Fibroblast of the aortic adventitia (primary cell): ENCODE measurements around the gene SLC29A3. TPM values are rescaled to one million over a fixed set of nuclear protein-coding genes. Genes with fewer than 3 reads are reported as not detected.

Source experiments
- DNase-seq: peaks from one replicate; pipeline ENCODE4 v3.0.0-alpha.2; 2010; ENCODE audit warnings: low read depth
- H3K4me3 ChIP-seq: 2 replicates; pipeline ENCODE4 v1.5.1; 2011; ENCODE audit warnings: low read depth, mild to moderate bottlenecking, control low read depth, low read length, moderate library complexity
- total RNA-seq: library from RNA; depleted of rRNA; stranded (reverse); fragments of >200 nt; gene quantifications from 2 replicates; pipeline ENCODE4 v1.2.3, GENCODE V29; 2012; ENCODE audit warnings: low replicate concordance
- TF ChIP-seq, protein P1 (sequence below): IDR thresholded peaks from 2 replicates; pipeline ENCODE4 v1.5.1; 2011; ENCODE audit warnings: mild to moderate bottlenecking, low read length, control low read depth, inconsistent platforms; ENCODE audit not compliant: insufficient read depth

The SLC29A3 gene
- total RNA-seq, 1 donor: 1.2 TPM

DNA sequence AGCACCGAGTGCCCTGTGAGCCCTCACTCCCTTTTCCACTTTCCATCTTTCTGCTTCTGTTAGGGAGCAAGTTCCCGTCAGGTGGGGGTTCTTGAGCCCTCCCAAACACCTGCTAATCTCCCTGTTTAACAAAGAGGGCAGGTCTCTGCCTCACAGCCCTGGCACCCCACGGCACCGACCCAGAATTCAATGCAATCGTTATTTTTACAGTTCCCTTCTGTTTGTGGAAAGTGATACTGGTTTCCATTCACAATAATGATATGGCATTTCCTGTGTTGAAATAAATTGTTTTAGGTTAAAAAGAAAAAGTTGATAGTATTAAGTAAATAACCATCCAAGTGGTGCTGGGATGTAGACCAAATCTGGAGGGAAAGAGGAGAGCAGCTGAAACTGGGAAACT lies 38.8 kb upstream of the SLC29A3 start:
- TF ChIP-seq, protein P1, sequence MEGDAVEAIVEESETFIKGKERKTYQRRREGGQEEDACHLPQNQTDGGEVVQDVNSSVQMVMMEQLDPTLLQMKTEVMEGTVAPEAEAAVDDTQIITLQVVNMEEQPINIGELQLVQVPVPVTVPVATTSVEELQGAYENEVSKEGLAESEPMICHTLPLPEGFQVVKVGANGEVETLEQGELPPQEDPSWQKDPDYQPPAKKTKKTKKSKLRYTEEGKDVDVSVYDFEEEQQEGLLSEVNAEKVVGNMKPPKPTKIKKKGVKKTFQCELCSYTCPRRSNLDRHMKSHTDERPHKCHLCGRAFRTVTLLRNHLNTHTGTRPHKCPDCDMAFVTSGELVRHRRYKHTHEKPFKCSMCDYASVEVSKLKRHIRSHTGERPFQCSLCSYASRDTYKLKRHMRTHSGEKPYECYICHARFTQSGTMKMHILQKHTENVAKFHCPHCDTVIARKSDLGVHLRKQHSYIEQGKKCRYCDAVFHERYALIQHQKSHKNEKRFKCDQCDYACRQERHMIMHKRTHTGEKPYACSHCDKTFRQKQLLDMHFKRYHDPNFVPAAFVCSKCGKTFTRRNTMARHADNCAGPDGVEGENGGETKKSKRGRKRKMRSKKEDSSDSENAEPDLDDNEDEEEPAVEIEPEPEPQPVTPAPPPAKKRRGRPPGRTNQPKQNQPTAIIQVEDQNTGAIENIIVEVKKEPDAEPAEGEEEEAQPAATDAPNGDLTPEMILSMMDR: no peak
- DNase-seq: no peak

DNA sequence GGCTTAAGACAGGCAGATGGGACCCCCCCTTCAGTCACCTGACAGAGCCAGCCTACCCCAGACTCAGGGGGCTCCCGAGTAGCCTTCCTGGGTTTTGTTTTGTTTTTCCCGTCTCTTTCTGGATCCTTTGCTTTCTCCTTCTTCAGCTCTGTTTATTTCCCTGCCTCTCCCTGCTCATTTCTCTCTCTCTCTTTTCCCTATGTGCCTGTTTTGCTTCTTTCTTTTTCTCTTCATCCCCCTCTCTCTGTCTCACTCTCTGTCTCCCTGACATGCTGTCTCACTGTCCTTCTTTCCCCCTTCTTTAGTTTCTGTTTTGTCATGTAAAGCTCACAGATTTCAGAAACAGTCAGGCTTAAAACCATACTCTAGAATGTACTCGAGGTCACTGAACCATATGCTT lies 38.2 kb upstream of the SLC29A3 start:
- TF ChIP-seq, protein P1: no peak
- DNase-seq: no peak
- H3K4me3 ChIP-seq: no peak overlapping the region

More for the DNA sequence above, 38.8 kb upstream of the SLC29A3 start:
- H3K4me3 ChIP-seq: no peak overlapping the region

DNA sequence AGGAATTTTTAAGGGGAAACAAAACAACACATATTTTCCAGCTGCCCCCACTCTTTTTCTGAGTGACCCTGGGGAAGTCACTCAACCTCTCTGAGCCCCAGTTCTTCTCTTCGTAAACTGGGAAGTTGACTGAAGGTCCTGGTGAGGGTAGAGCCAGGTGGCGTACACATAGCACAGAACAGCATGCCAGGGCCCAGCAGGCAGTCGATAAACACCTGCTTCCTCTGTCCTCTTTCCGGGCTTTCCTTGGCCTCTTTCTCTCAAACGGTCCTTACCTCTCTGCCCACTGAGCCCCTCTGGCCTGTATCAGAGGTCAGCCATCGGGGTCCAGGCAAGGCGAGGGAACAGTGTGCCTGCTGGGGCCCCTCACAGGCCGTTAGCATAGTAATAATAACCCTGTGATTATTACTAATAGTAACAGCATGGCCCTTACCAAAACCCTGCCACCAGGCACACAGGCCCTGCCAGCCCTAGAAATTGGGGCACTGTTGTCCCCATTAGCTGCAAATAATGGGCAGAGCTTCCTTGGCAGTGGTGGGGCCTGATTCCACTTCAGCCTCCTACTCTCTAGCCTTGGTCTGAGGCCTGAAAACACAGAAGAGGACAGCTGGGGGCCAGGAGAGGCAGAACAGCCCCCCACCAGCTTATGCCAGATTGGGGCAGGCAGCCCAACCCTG lies 37.3 kb upstream of the SLC29A3 start:
- TF ChIP-seq, protein P1: no peak
- no peak for DNase-seq
- no peak overlapping the region for H3K4me3 ChIP-seq

DNA sequence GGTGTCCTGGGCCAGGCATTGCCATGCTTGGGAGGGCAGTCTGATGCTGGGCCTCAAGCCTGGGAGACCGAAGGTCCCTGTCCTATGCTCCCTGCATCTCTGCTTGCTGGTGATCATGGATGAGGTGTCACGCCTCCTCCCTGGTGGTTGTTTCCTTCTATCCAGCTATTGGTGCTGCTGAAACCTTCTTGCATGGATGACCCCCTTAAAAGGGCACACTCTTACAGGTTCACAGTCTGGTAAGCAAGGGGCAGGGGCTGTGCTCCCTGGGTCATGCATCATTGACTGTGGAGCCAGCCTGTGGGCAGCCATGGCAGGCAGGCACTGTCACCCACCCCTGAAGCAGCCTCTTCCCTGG lies 36.8 kb upstream of the SLC29A3 start:
- H3K4me3 ChIP-seq: no peak overlapping the region
- TF ChIP-seq, protein P1: no peak
- DNase-seq: no peak

DNA sequence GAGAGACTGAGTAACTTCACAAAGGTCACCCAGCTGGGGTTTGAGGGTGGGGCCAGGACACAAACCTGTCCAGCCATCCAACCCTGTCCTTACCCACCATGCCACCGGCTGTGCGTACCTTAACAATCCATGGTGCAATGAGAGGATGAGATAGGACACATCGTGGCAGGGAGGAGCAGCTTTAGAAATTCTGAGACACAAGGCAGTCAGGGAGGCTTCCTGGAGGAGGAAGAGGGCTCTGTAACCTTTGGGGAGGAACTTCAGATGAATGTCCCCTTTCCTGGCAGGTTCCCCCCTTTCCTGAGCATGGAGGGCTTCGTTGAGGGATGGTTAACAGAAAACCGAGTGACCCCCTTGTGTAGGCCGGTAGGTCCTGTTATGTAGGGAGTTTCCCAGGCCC lies 35.6 kb upstream of the SLC29A3 start:
- no peak overlapping the region for H3K4me3 ChIP-seq
- DNase-seq: no peak
- TF ChIP-seq, protein P1: no peak

DNA sequence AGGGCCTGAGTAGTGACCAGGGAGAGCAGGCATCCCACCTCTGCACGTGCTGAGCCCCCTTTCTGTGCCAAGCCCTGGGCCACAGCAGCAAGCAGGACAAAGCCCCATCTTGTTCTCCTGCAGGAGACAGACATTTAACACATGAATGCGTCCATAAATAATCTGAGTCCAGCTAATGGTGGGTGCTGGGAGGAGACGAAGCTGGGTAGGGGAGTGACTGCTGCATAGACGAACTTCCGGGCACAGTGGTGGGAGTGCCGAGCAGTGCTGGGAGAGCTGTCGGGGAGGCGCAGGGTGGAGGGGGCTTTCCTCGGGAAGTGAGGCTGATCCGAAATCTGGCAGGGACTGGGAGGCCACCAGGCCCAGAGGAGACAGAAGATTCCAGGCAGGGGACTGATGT lies 35.2 kb upstream of the SLC29A3 start:
- TF ChIP-seq, protein P1: no peak
- no peak overlapping the region for H3K4me3 ChIP-seq
- no peak for DNase-seq
